A673 (cell line): ENCODE data around the gene LRRC32.

ENCODE experiments used
- CTCF ChIP-seq: fragments of 300-800, 200-600 bp; sonication (generic); conservative IDR thresholded peaks from 2 replicates; pipeline ENCODE4 v1.5.1; 2017; ENCODE audit warnings: low read depth, mild to moderate bottlenecking, antibody characterized with exemption, low read length, moderate library complexity, mixed read lengths
- EZH2 ChIP-seq: fragments of 200-600 bp; sonication (generic); IDR thresholded peaks from 2 replicates; pipeline ENCODE4 v1.6.1; 2017; ENCODE audit warnings: borderline replicate concordance, low read depth, mild to moderate bottlenecking, mixed read lengths, antibody characterized with exemption, low read length; ENCODE audit not compliant: poor library complexity, severe bottlenecking

- TF ChIP-seq CTCF, result no peak
- no peak for TF ChIP-seq EZH2
These were observed 38.1 kb downstream of the LRRC32 start for GRCh38 chr11:76632492-76632891.
